HepG2 (cell line): Measurements from ENCODE around the gene TRNP1. TPM values are rescaled to one million over a fixed set of nuclear protein-coding genes. Genes with fewer than 3 reads are reported as not detected.
A peak's percentile ranks its signal among the peaks of the same experiment; 100 is the strongest.

ENCODE experiments used
- ATF4 ChIP-seq, 2 experiments: fragments of 450-650 bp in 1 of 2; sonication (generic) in 1 of 2; formaldehyde crosslinking; IDR thresholded peaks; 2 replicates each; pipeline versions ENCODE4 v1.5.0 to v1.8.0; 2020 to 2022; ENCODE audit warnings: mild to moderate bottlenecking in 1 of 2, missing genetic modification reagents in 1 of 2
- BCL6 ChIP-seq: IDR thresholded peaks from 2 replicates; pipeline ENCODE4 v1.6.1; 2016; ENCODE audit warnings: missing genetic modification reagents, missing compliant biosample characterization
- IRF2 ChIP-seq: IDR thresholded peaks from 2 replicates; pipeline ENCODE4 v1.6.1; 2018; ENCODE audit warnings: missing genetic modification reagents, missing compliant biosample characterization
- KAT2B ChIP-seq: fragments of 150-350 bp; IDR thresholded peaks from 2 replicates; pipeline ENCODE4 v1.6.1; 2014; ENCODE audit warnings: low read depth, low read length, borderline replicate concordance
- PRDM15 ChIP-seq: sonication (generic); formaldehyde crosslinking; IDR thresholded peaks from 2 replicates; pipeline ENCODE4 v1.4.0; 2020; ENCODE audit warnings: missing genetic modification reagents
- REXO4 ChIP-seq: sonication (generic); formaldehyde crosslinking; IDR thresholded peaks from 2 replicates; pipeline ENCODE4 v1.8.0; 2022; ENCODE audit warnings: missing genetic modification reagents, mild to moderate bottlenecking, borderline replicate concordance
- UBTF ChIP-seq: sonication (generic); formaldehyde crosslinking; IDR thresholded peaks from 2 replicates; pipeline ENCODE4 v1.4.0; 2020; ENCODE audit warnings: mild to moderate bottlenecking, missing genetic modification reagents
- ZNF724P ChIP-seq: sonication (generic); formaldehyde crosslinking; IDR thresholded peaks from 2 replicates; pipeline ENCODE4 v1.8.0; 2022; ENCODE audit warnings: missing genetic modification reagents, borderline replicate concordance
- polyA plus RNA-seq, 8 experiments: library from polyadenylated mRNA; depleted of rRNA in 3 of 8; stranded (reverse) in 7 of 8; unstranded in 1 of 8; fragments of >200 nt; fragmentation: Illumina TruSeq in 4 of 8; extraction: Trizol in 4 of 8; gene quantifications; 2 replicates each; pipeline versions ENCODE4 v1.2.1 to v1.2.3, GENCODE V29; 2011 to 2016; ENCODE audit warnings: low read depth in 4 of 8, missing spikeins in 1 of 8, mixed read lengths in 1 of 8; ENCODE audit not compliant: insufficient read depth in 1 of 8
- total RNA-seq, 5 experiments: library from RNA; depleted of rRNA; stranded (reverse); fragments of >200 nt; fragmentation: Illumina TruSeq; extraction: Trizol; gene quantifications; 2 replicates each; pipeline ENCODE4 v1.2.3, GENCODE V29; 2016; ENCODE audit warnings: low read depth in 1 of 5
- TF ChIP-seq, protein P1 (sequence below): sonication (generic); formaldehyde crosslinking; IDR thresholded peaks from 2 replicates; pipeline ENCODE4 v1.5.1; 2020; ENCODE audit warnings: mild to moderate bottlenecking, missing genetic modification reagents, moderate library complexity
- TF ChIP-seq, protein P2 (sequence below): IDR thresholded peaks from 2 replicates; pipeline ENCODE4 v1.6.1; 2016; ENCODE audit warnings: low read depth

The TRNP1 gene
- total and polyA plus RNA-seq, 2 of the 13 experiments (the other 11 are each of a cell fraction or from before 2014, with no cell fraction given), result 42.0 to 158 TPM

DNA sequence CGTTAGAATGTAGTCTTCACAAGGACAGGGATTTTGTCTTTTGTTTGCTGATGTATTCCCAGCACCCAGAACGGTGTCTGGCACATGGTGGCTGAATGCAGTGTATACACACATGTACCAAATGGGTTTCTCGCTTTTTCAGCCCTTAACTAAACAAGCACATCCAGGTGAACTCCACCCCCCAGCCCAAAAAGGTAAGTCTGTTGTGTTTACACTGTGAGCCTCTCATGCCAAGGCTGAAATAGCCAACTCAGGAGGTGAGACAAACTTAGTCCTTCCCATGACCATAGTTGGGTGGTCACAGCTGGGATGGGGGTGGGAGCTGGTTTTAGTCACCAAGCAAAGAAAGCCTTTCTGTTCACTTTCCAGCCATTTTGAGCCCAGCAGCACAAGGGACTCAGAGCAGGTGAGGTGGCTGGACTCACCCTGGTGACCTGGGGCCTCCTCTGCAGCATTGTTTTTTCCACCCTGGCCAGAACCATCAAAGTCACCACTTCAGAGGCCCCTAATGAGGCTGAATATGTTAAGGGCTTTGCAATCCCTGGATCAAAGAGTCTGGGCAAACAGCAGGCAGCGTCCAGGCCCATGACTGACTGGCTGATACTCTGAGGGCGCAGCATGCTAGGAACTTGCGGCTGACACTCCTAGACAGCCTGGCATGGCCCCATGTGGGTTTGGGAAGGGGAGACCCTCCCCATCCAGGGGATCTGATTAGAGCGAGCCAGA, 10.4 kb downstream of the TRNP1 start (continued):
- no peak for TF ChIP-seq PRDM15 (CRISPR knock-in tag)
- TF ChIP-seq KAT2B, result no peak
- TF ChIP-seq ATF4 (CRISPR knock-in tag; IDR thresholded peaks at IDR 0.05), result peak in 1 of 2 experiments; percentile 24; a peak in 1 of 4 replicates
- peak; percentile 79 for TF ChIP-seq BCL6
- no peak for TF ChIP-seq IRF2 (CRISPR knock-in tag)
- no peak for TF ChIP-seq UBTF (CRISPR knock-in tag)
- no peak for TF ChIP-seq ZNF724P
- TF ChIP-seq REXO4 (CRISPR knock-in tag), result no peak
- TF ChIP-seq, protein P1, sequence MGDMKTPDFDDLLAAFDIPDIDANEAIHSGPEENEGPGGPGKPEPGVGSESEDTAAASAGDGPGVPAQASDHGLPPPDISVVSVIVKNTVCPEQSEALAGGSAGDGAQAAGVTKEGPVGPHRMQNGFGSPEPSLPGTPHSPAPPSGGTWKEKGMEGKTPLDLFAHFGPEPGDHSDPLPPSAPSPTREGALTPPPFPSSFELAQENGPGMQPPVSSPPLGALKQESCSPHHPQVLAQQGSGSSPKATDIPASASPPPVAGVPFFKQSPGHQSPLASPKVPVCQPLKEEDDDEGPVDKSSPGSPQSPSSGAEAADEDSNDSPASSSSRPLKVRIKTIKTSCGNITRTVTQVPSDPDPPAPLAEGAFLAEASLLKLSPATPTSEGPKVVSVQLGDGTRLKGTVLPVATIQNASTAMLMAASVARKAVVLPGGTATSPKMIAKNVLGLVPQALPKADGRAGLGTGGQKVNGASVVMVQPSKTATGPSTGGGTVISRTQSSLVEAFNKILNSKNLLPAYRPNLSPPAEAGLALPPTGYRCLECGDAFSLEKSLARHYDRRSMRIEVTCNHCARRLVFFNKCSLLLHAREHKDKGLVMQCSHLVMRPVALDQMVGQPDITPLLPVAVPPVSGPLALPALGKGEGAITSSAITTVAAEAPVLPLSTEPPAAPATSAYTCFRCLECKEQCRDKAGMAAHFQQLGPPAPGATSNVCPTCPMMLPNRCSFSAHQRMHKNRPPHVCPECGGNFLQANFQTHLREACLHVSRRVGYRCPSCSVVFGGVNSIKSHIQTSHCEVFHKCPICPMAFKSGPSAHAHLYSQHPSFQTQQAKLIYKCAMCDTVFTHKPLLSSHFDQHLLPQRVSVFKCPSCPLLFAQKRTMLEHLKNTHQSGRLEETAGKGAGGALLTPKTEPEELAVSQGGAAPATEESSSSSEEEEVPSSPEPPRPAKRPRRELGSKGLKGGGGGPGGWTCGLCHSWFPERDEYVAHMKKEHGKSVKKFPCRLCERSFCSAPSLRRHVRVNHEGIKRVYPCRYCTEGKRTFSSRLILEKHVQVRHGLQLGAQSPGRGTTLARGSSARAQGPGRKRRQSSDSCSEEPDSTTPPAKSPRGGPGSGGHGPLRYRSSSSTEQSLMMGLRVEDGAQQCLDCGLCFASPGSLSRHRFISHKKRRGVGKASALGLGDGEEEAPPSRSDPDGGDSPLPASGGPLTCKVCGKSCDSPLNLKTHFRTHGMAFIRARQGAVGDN, result peak; percentile 54
- TF ChIP-seq, protein P2, sequence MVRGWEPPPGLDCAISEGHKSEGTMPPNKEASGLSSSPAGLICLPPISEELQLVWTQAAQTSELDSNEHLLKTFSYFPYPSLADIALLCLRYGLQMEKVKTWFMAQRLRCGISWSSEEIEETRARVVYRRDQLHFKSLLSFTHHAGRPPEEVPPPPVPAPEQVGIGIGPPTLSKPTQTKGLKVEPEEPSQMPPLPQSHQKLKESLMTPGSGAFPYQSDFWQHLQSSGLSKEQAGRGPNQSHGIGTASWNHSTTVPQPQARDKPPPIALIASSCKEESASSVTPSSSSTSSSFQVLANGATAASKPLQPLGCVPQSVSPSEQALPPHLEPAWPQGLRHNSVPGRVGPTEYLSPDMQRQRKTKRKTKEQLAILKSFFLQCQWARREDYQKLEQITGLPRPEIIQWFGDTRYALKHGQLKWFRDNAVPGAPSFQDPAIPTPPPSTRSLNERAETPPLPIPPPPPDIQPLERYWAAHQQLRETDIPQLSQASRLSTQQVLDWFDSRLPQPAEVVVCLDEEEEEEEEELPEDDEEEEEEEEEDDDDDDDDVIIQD, result no peak
